ENCODE measurements around the gene CGGBP1.

The CGGBP1 gene

DNA sequence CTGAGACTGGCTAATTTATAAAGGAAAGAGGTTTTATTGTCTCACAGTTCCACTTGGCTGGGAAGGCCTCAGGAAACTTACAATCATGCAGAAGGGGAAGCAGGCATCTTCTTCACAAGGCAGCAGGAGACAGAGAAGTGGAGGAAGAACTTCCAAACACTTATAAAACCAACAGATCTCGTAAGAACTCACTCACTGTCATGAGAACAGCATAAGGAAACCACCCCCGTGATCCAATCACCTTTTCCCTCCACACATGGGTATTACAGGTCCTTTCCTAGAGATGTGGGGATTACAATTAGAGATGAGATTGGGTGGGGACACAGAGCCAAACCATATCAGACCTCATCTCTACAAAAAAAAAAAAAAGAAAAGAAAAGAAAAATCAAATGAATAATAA is 25.7 kb downstream of the CGGBP1 start:
- Histone ChIP-seq H2BK5ac (ENCODE audit: low read depth, low read length, poor library complexity, severe bottlenecking) (no peak overlapping the region), H3K36me3 (ENCODE audit: control insufficient read depth in 1 of 2, insufficient read depth in 2 of 2, low read depth in 1 of 2, low read length in 2 of 2) (no peaks in the 10 kb centered on the region), H3K27me3 (ENCODE audit: control insufficient read depth in 1 of 2, insufficient read depth in 1 of 2, low read length in 2 of 2) (no peaks in the 10 kb centered on the region), H4K91ac (ENCODE audit: low read length) (no peak overlapping the region), H3K4me2 (ENCODE audit: low read length, poor library complexity, severe bottlenecking) (no peak overlapping the region), H3K23ac (ENCODE audit: low read length in 2 of 2) (no peak overlapping the region), H3K9ac (ENCODE audit: low read length) (no peak overlapping the region), H3K18ac (ENCODE audit: low read depth in 1 of 2, low read length in 2 of 2) (no peak overlapping the region), H2AK5ac (ENCODE audit: low read length, severe bottlenecking) (no peak overlapping the region), H3K14ac (ENCODE audit: low read length in 2 of 2) (no peak overlapping the region), H3K4me3 (ENCODE audit: insufficient read depth in 1 of 2, low read depth in 1 of 2, low read length in 2 of 2) (no peak overlapping the region), H4K8ac (ENCODE audit: low read length) (no peak overlapping the region), H3K79me1 (replicated peaks; ENCODE audit: low read length, poor library complexity, severe bottlenecking) (no peaks in the 10 kb centered on the region), H2BK15ac (ENCODE audit: low read depth, poor library complexity, severe bottlenecking) (no peak overlapping the region), H2BK120ac (ENCODE audit: low read depth, low read length) (no peak overlapping the region), H2AFZ (ENCODE audit: low read depth, low read length) (no peak overlapping the region), H3K27ac (ENCODE audit: low read length, poor library complexity, severe bottlenecking) (no peak overlapping the region), H3K9me3 (ENCODE audit: control insufficient read depth, low read length) (no peaks in the 10 kb centered on the region), H3K4ac (ENCODE audit: low read depth in 1 of 2, low read length in 2 of 2) (no peak overlapping the region), H2BK12ac (ENCODE audit: low read length in 2 of 2) (no peak overlapping the region), H3K4me1 (ENCODE audit: control insufficient read depth, insufficient read depth, low read depth, low read length) (no peaks in the 10 kb centered on the region)
- no CpG with 5 or more reads among the region's 2 CpGs for WGBS
- no peak for DNase-seq

DNA sequence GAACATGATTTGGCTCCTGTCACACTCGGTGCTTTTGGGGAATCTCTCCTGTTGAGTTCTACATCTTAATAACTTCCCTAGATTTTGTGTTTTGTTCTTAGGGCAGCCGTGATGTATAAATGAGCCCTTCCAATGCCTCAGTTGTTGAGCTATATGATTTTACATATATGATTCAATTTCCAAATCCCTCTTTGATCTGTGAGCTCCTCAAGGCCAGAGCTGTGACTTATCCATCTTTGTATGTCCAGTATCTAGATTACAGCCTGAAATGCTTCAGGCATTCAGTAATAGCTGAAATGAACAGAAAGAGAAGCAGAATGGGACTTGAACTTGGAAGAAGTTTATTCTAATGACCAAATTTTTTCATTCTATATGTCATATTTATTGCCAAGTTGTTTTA is 26.6 kb downstream of the CGGBP1 start:
- peak overlapping the region in 1 of 2 experiments; percentile 74 for H3K4me3 ChIP-seq (ENCODE audit: insufficient read depth in 1 of 2, low read depth in 1 of 2, low read length in 2 of 2)
- no peak overlapping the region for H3K4ac ChIP-seq (ENCODE audit: low read depth in 1 of 2, low read length in 2 of 2)
- no peaks in the 10 kb centered on the region for H3K36me3 ChIP-seq (ENCODE audit: control insufficient read depth in 1 of 2, insufficient read depth in 2 of 2, low read depth in 1 of 2, low read length in 2 of 2)
- no peaks in the 10 kb centered on the region for H3K79me1 ChIP-seq (replicated peaks; ENCODE audit: low read length, poor library complexity, severe bottlenecking)
- H2AK5ac ChIP-seq (ENCODE audit: low read length, severe bottlenecking) = no peak overlapping the region
- H2BK15ac ChIP-seq (ENCODE audit: low read depth, poor library complexity, severe bottlenecking) = no peak overlapping the region
- DNase-seq = no peak
- H3K14ac ChIP-seq (ENCODE audit: low read length in 2 of 2) = no peak overlapping the region
- H3K23ac ChIP-seq (ENCODE audit: low read length in 2 of 2) = no peak overlapping the region
- no peak overlapping the region for H3K18ac ChIP-seq (ENCODE audit: low read depth in 1 of 2, low read length in 2 of 2)
- H4K91ac ChIP-seq (ENCODE audit: low read length) = no peak overlapping the region
- no peak overlapping the region for H2AFZ ChIP-seq (ENCODE audit: low read depth, low read length)
- H4K8ac ChIP-seq (ENCODE audit: low read length) = no peak overlapping the region
- H2BK120ac ChIP-seq (ENCODE audit: low read depth, low read length) = no peak overlapping the region
- H2BK12ac ChIP-seq (ENCODE audit: low read length in 2 of 2) = no peak overlapping the region
- H3K9ac ChIP-seq (ENCODE audit: low read length) = peak overlapping the region; percentile 85
- WGBS = no CpG with 5 or more reads among the region's 2 CpGs
- H3K27ac ChIP-seq (ENCODE audit: low read length, poor library complexity, severe bottlenecking) = peak overlapping the region; percentile 47
- no peaks in the 10 kb centered on the region for H3K27me3 ChIP-seq (ENCODE audit: control insufficient read depth in 1 of 2, insufficient read depth in 1 of 2, low read length in 2 of 2)
- H3K9me3 ChIP-seq (ENCODE audit: control insufficient read depth, low read length) = no peaks in the 10 kb centered on the region
- H2BK5ac ChIP-seq (ENCODE audit: low read depth, low read length, poor library complexity, severe bottlenecking) = no peak overlapping the region
- H3K4me2 ChIP-seq (ENCODE audit: low read length, poor library complexity, severe bottlenecking) = no peak overlapping the region
- H3K4me1 ChIP-seq (ENCODE audit: control insufficient read depth, insufficient read depth, low read depth, low read length) = no peaks in the 10 kb centered on the region

DNA sequence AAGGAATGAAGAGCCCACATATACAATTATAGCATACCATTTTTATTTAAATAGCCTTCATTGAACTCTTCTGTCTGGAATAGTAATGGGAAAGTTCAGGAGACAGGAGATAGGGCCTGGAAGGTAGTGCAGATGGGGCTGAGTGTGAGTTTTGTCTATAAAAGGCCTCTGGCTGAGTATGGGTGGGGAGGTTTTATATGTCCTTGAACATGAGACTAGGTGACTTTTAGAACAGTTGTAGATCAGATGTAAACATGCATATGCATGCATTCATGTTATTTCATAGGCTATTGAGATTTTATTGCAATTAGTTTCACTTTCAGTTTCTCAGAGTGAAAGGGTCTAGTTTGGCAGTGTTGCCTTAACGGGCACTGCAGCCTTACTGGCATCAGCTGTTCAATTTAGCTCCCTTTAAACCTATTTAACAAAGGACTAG is 27.1 kb downstream of the CGGBP1 start:
- no peak overlapping the region for H2BK15ac ChIP-seq (ENCODE audit: low read depth, poor library complexity, severe bottlenecking)
- no peak overlapping the region for H3K14ac ChIP-seq (ENCODE audit: low read length in 2 of 2)
- peak overlapping the region; percentile 81 for H2AFZ ChIP-seq (ENCODE audit: low read depth, low read length)
- peak overlapping the region; percentile 45 for H4K8ac ChIP-seq (ENCODE audit: low read length)
- H3K23ac ChIP-seq (ENCODE audit: low read length in 2 of 2) = no peak overlapping the region
- H3K4me3 ChIP-seq (ENCODE audit: insufficient read depth in 1 of 2, low read depth in 1 of 2, low read length in 2 of 2) = peak overlapping the region in 1 of 2 experiments; percentile 74
- H3K9ac ChIP-seq (ENCODE audit: low read length) = peak overlapping the region; percentile 85
- no peaks in the 10 kb centered on the region for H3K79me1 ChIP-seq (replicated peaks; ENCODE audit: low read length, poor library complexity, severe bottlenecking)
- H2BK120ac ChIP-seq (ENCODE audit: low read depth, low read length) = no peak overlapping the region
- no peak overlapping the region for H3K4ac ChIP-seq (ENCODE audit: low read depth in 1 of 2, low read length in 2 of 2)
- H2BK5ac ChIP-seq (ENCODE audit: low read depth, low read length, poor library complexity, severe bottlenecking) = no peak overlapping the region
- no peaks in the 10 kb centered on the region for H3K9me3 ChIP-seq (ENCODE audit: control insufficient read depth, low read length)
- DNase-seq = peak; percentile 65
- peak overlapping the region in 1 of 2 experiments; percentile 12 for H3K18ac ChIP-seq (ENCODE audit: low read depth in 1 of 2, low read length in 2 of 2)
- peak overlapping the region; percentile 47 for H3K27ac ChIP-seq (ENCODE audit: low read length, poor library complexity, severe bottlenecking)
- no peaks in the 10 kb centered on the region for H3K36me3 ChIP-seq (ENCODE audit: control insufficient read depth in 1 of 2, insufficient read depth in 2 of 2, low read depth in 1 of 2, low read length in 2 of 2)
- H2AK5ac ChIP-seq (ENCODE audit: low read length, severe bottlenecking) = no peak overlapping the region
- H2BK12ac ChIP-seq (ENCODE audit: low read length in 2 of 2) = no peak overlapping the region
- H4K91ac ChIP-seq (ENCODE audit: low read length) = no peak overlapping the region
- H3K4me1 ChIP-seq (ENCODE audit: control insufficient read depth, insufficient read depth, low read depth, low read length) = no peaks in the 10 kb centered on the region
- no peaks in the 10 kb centered on the region for H3K27me3 ChIP-seq (ENCODE audit: control insufficient read depth in 1 of 2, insufficient read depth in 1 of 2, low read length in 2 of 2)
- H3K4me2 ChIP-seq (ENCODE audit: low read length, poor library complexity, severe bottlenecking) = peak overlapping the region; percentile 78
- 54% methylated on average over 1 of the region's 1 CpG for WGBS

DNA sequence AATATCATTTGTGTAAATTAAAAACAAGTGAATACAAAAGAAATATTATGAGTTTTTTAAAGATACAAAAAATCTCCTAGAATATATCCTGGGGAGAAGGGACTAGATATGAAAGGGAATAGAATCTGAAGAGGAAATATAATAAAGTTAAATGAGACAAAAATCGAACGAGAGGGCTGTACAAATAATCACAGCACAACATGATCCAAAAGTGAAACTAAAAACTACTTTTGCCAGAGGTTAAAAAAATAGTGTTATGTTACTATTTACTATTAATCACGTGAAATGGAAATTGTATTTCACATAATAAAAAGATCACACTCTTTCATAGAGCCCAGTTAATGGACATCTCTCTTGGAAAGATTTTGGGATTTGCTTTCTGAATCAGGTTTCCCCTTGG is 28.6 kb downstream of the CGGBP1 start:
- Histone ChIP-seq H3K4me3 (ENCODE audit: insufficient read depth in 1 of 2, low read depth in 1 of 2, low read length in 2 of 2) (peak overlapping the region in 1 of 2 experiments; percentile 58), H4K91ac (ENCODE audit: low read length) (no peak overlapping the region), H3K18ac (ENCODE audit: low read depth in 1 of 2, low read length in 2 of 2) (no peak overlapping the region), H3K23ac (ENCODE audit: low read length in 2 of 2) (no peak overlapping the region), H4K8ac (ENCODE audit: low read length) (no peak overlapping the region), H2AFZ (ENCODE audit: low read depth, low read length) (no peak overlapping the region), H3K27me3 (ENCODE audit: control insufficient read depth in 1 of 2, insufficient read depth in 1 of 2, low read length in 2 of 2) (no peaks in the 10 kb centered on the region), H2BK120ac (ENCODE audit: low read depth, low read length) (no peak overlapping the region), H2AK5ac (ENCODE audit: low read length, severe bottlenecking) (no peak overlapping the region), H3K9me3 (ENCODE audit: control insufficient read depth, low read length) (no peaks in the 10 kb centered on the region), H2BK15ac (ENCODE audit: low read depth, poor library complexity, severe bottlenecking) (no peak overlapping the region), H3K27ac (ENCODE audit: low read length, poor library complexity, severe bottlenecking) (no peak overlapping the region), H3K14ac (ENCODE audit: low read length in 2 of 2) (no peak overlapping the region), H3K4me1 (ENCODE audit: control insufficient read depth, insufficient read depth, low read depth, low read length) (no peaks in the 10 kb centered on the region), H3K9ac (ENCODE audit: low read length) (peak overlapping the region; percentile 85), H2BK12ac (ENCODE audit: low read length in 2 of 2) (no peak overlapping the region), H3K79me1 (replicated peaks; ENCODE audit: low read length, poor library complexity, severe bottlenecking) (no peaks in the 10 kb centered on the region), H2BK5ac (ENCODE audit: low read depth, low read length, poor library complexity, severe bottlenecking) (no peak overlapping the region), H3K36me3 (ENCODE audit: control insufficient read depth in 1 of 2, insufficient read depth in 2 of 2, low read depth in 1 of 2, low read length in 2 of 2) (no peaks in the 10 kb centered on the region), H3K4ac (ENCODE audit: low read depth in 1 of 2, low read length in 2 of 2) (no peak overlapping the region), H3K4me2 (ENCODE audit: low read length, poor library complexity, severe bottlenecking) (no peak overlapping the region)
- no CpG with 5 or more reads among the region's 3 CpGs for WGBS
- DNase-seq = no peak

Data from mesenchymal stem cell (in vitro differentiated cells and primary cell).